Stimulated activated CD8-positive, alpha-beta memory T cell treated with anti-CD3 and anti-CD28 coated beads, Interleukin-4, amount 100 ng/mL, for 4 hours (primary cell): Measurements from ENCODE around the gene CDCA5.

Source experiments
- DNase-seq, 2 donors: peaks; one replicate each; pipeline ENCODE4 v3.0.0-alpha.2; 2020; ENCODE audit warnings: low read depth in 2 of 2, low spot score in 1 of 2

CDCA5 gene

GRCh38 chr11:65083834-65084597 is at the start of gene CDCA5, which contains the start of gene ZFPL1:
CDCA5 (minus strand) TSS chr11:65084040; CDS start chr11:65083978, 62 bp downstream.
ZFPL1 (plus strand) TSS chr11:65084222; CDS start chr11:65084699, 477 bp downstream.
- peak; percentile 93 to 96 for DNase-seq

GRCh38 chr11:65132988-65133700 is 49.3 kb upstream of the CDCA5 start:
- DNase-seq = no peak

- no peak for DNase-seq
These were observed 48.6 kb upstream of the CDCA5 start for GRCh38 chr11:65132238-65132987.

- DNase-seq = no peak
These were observed 48.0 kb upstream of the CDCA5 start for GRCh38 chr11:65131895-65132237.

GRCh38 chr11:65131417-65131776 is 47.6 kb upstream of the CDCA5 start:
- DNase-seq = no peak

- DNase-seq = no peak
These were observed 47.0 kb upstream of the CDCA5 start for GRCh38 chr11:65130631-65131416.

- DNase-seq = no peak
These were observed 46.0 kb upstream of the CDCA5 start for GRCh38 chr11:65129649-65130441.

- DNase-seq = no peak
These were observed 44.6 kb upstream of the CDCA5 start for GRCh38 chr11:65128182-65129145.

- no peak for DNase-seq
These were observed 43.8 kb upstream of the CDCA5 start for GRCh38 chr11:65127473-65128181.

- DNase-seq = no peak
These were observed 42.9 kb upstream of the CDCA5 start for GRCh38 chr11:65126624-65127274.

GRCh38 chr11:65125197-65126056 is 41.6 kb upstream of the CDCA5 start:
- DNase-seq = no peak

GRCh38 chr11:65124480-65125196 is 40.8 kb upstream of the CDCA5 start:
- no peak for DNase-seq

GRCh38 chr11:65121865-65122696 is 38.2 kb upstream of the CDCA5 start, which contains the start of the genes FAU and MRPL49:
FAU (minus strand) TSS chr11:65122134; CDS start chr11:65121813, 321 bp downstream.
MRPL49 (plus strand) TSS chr11:65122321; CDS start chr11:65122347, 26 bp downstream.
- peak; percentile 98 for DNase-seq

- no peak for DNase-seq
These were observed 37.6 kb upstream of the CDCA5 start for GRCh38 chr11:65121447-65121864.

- DNase-seq = no peak
These were observed 37.0 kb upstream of the CDCA5 start for GRCh38 chr11:65120831-65121230.
